GM11168 (cell line): Measurements from ENCODE around the gene PTP4A2.

ENCODE experiments used
- in situ Hi-C: fragments of 300-500 bp; cut with MboI; formaldehyde crosslinking; loops from one replicate; pipeline ENCODE4 v1.12.0; 2022; ENCODE audit warnings: low sequenced_read_pairs; ENCODE audit not compliant: unreplicated experiment

The PTP4A2 gene

GRCh38 chr1:31938184-31938975, at the start of gene PTP4A2:
Gene PTP4A2, minus strand, starts transcription at chr1:31938368. Its CDS starts 19,303 bp downstream, at chr1:31919065.
- in situ Hi-C loops: no loop called here

DNA sequence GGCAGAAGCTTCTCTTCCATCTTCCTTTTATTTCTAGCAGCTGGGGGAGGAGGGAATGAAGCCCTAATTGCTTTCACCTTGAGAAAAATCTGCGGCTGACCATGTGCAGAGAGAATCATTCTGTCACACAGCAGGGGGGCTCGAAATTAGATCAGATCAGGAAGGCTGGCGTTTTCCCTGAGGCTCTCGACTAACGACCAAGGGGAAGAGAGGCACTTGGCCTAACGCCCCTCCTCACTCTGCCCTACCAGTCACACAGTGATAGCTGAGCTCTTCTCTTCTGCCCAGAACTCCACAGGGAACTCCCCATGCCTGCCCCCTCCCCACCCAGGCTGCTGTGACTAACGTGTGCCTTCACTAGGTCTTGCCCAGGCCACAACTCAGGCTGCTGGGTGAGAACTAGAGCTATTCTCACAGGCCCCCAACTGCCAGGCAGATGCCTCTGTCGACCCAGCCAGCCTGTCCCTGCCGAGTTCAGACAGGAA, 49.0 kb upstream of the PTP4A2 start:
- in situ Hi-C loops: no loop called here

DNA sequence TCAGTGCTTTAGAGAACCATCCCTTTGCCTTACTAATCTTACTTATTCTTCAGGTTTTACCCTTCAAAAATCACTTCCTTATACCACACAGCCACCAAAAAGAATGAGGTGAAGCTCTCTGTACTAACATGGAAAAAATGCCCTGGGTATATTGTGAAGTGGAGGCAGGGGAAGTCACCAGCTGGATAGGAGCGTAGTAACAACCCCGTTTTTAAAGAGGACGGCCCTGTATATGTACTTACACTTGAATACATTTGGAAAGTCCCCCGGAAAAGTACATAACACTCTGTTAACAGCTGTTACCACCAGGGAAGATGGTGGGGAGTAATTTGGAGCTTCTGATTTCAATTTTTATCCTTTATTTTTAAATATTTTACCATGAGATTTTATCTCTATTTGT, 47.3 kb upstream of the PTP4A2 start:
- in situ Hi-C loops: no loop called here

DNA sequence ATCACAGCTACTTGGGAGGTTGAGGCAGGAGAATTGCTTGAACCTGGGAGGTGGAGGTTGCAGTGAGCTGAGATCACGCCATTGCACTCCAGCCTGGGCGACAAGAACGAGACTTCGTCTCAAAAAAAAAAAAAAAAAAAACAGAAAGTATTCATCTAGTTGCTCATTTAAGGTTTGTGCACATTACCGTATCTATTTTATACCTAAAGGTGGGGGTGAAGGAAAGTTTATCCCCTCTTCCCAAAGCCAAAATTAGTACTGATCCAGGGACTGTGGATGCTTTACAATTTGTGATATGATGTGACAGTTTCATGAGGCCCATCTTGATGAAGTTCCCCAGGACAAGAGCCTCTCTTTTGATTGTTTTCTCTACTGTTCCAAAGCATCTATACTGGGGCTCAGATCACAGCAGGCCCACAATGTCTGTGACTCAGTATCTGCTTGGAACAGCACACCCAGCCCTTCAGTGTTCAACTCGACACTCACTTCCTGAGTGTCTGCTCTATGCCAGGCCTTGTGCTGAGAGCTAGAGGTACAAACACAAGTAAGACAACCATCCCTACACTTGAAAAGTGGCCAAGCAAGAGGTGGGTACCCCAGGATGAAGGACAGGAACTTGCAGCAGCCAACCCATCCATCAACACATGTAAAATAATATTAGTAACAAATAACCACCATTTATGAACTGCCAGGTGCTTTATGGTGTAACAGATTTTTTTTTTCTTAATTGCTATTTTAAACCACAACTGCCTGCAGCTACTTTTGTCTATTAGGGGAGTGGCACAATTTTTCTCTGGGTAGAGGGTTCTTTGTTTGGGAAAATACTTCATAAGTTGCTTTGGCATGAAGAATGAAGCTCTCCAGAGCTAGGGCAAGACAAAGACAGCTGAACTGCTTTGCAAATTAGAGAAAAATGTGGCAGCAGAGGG, 46.5 kb upstream of the PTP4A2 start:
- in situ Hi-C loops: no loop called here

GRCh38 chr1:31981972-31982371, 43.8 kb upstream of the PTP4A2 start:
- in situ Hi-C loops: no loop called here

- in situ Hi-C loops: no loop called here
These were observed 43.3 kb upstream of the PTP4A2 start for GRCh38 chr1:31981456-31981839.

DNA sequence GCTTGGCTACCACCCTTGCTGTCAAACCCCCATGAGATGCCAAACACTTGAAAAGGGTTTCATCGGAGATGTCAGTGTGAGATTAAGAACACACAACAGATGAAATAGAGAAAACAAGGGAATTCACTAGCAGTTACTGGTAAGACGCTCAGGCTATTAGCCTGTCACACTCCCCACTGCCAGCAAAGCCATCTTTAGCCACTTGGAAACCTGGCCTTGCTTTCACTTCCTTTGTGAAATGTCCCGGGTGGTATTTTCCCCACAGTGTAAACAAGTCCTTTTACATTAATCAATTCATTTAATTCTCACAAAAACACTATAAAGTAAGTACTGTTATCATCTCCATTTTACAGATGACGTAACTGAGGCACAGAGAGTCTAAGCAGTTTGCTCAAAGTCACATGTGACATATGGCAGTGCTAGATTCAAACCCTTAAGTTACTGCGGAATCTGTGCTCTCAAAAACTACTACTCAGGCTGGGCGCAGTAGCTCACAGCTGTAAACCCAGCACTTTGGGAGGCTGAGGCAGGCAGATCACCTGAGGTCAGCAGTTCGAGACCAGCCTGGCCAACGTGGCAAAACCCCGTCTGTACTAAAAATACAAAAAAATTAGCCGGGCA, 42.8 kb upstream of the PTP4A2 start:
- in situ Hi-C loops: no loop called here

DNA sequence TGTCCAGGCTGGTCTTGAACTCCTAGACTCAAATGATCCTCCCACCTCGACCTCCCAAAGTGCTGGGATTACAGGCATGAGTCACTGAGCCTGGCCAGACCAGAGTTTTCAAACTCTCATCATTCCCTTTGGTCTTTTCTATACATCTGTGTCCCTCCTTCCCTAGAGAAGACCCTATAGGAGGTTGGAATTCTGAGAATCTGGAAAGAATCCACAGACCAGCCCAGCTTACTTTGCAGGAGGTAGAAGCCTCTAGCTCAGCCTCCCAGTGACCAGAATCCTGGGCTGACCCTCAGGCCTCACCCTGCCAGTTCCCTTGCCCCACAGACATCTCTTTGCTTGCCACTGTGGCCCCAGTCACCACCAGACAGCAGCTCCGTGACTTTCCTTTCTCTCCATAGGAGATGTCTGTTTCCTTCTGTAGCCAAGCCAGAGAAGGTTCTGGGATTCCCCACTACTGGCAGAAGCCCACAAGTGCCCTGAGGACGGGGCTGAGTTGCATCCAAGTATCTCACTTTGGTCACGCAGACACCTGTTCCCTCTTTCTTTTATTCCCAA, 40.8 kb upstream of the PTP4A2 start:
- in situ Hi-C loops: no loop called here

DNA sequence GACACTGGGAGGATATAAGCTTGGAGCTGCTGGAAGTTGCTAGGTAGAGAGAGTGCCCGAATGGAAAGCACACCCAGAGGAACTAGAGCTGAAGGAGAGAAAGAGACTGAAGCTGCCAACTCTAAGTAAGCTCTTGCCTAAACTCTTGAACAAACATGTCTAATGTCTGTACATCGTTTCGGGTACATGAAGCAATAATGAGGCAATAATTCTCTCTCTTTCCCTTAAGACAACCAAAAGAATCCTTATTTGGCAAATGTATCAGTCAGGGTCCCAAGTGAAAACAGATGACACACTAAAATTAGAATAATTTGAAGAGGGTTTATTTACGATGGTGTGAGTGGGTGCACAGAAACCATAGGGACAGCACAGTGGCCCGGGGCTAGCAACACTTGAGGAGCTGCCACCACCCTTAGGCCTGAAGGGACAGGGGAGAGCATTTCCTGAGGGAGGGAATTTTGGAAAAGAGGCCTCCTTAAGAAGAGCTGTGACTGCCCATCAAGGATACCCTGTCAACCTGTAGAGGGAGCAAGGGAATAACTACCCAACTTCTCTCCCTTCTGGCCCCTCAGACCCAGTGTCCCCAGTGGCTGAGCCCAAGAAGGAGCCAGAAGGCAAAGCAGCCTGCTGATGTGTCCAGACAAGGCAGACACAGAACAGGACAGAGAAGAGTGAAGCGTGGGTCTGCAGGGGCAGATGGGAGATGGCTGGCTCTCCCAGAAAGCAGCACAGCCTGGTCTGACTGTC, 39.4 kb upstream of the PTP4A2 start:
- in situ Hi-C loops: no loop called here

- in situ Hi-C loops: no loop called here
These were observed 38.2 kb upstream of the PTP4A2 start for GRCh38 chr1:31976401-31976800.

DNA sequence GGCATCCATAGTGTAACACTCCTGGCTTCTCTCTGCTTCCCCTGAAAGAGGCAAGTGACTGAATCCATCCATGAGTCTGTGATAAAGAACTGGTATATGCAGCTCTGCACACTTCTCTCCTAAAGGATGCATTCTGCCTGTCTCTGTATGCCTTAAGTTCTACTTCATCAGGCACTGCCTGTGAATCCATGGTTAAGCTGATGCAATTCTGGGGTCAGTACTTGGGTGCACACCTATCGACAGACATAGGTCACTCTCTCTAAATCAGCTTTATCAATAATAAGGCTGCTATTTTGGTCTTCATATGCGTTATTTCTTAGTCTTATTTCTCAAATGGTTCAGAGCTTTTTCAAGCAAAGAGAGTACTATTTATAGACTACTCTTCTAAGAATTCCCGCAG, 32.7 kb upstream of the PTP4A2 start:
- in situ Hi-C loops: no loop called here

GRCh38 chr1:31961536-31961935, 23.4 kb upstream of the PTP4A2 start:
- in situ Hi-C loops: loop anchor here (5.0 kb wide), 1 partner anchor 89 kb away; no protein-coding TSS in a partner anchor

DNA sequence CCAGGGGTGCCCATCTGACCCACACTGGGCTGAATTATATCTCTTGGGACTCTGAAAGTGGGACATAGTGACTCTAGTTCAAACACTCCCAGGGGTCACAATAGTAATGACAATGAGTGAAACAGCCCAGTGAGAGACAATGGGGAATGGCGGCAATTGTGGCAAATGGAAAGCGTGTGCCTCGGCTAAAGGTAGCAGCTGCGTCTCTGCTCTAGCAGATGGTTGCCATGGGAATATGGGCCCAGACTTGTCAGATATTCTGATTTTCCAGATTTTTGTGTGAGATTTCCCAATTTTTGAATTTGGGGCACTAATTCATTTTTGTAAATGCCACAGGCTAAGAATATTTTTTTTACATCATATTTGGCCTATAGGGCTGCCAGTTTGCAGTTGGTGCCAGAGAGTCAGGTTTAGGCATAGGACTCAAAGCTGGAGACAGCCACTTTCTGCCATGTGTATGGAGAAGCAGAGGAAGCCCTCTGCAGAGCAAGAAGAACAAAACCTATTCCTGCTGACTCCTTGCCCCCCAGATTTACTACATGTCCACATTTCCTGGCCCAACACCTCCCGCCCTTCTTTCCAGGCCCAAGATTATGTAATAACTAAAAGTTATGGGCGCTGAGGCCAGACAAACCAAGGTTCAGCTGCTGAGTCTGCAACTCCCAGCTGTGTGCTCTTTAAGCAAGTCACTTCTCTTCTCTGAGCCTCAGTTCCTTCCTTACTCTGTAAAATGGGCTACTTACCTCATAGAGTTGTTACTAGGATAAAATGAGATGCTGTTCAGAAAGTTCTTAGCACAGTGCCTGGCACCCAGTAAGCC, 21.6 kb upstream of the PTP4A2 start:
- in situ Hi-C loops: loop anchor here (5.0 kb wide), 1 partner anchor 87 kb away; no protein-coding TSS in a partner anchor

DNA sequence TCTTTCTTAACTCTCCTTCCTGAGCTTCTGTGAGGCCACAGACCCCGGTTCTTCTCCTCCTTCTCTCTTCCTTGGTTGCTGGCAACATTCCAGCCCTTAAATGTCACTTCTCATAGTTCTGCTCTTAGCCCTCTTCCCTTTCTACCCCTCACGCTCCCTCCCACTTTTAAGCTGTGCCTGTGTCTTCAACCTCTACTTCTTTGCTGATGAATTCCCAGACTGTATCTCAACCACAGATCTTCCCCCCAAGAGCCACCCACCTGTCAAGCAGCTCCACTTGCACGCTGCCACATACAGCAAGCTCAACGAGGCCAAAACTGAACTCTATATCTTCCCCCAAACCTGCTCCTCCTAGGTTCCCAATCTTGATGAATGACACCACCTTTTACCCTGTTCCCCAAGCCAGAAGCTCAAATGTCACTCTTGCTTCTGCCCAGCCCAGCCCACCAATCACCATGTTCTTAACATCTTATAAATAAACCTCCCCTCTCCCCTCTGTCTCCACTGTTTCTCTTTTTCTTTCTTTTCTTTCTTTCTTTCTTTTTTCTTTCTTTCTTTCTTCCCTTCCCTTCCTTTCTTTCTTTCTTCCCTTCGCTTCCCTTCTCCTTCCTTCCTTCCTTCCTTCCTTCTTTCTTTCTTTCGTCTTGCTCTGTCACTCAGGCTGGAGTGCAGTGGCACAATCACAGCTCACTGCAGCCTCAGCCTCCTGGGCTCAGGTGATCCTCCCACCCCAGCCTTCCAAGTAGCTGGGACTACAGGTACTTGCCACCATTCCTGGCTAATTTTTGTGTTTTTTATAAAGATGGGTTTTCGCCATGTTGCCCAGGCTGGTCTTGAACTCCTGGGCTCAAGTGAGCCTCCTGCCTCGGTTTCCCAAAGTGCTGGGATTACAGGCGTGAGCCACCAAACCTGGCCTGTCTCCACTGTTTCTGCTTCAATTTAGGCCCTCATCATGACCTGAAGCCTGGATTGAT, 19.8 kb upstream of the PTP4A2 start:
- in situ Hi-C loops: no loop called here

GRCh38 chr1:31955917-31956736, 18.0 kb upstream of the PTP4A2 start:
- in situ Hi-C loops: no loop called here

- in situ Hi-C loops: no loop called here
These were observed 16.6 kb upstream of the PTP4A2 start for GRCh38 chr1:31954607-31955283.
